Left renal cortex interstitium (tissue), 4 donors: ENCODE data around the gene IER5. TPM values are rescaled to one million over a fixed set of nuclear protein-coding genes. Genes with fewer than 3 reads are reported as not detected.

Experiments used
- DNase-seq, 4 donors: peaks; one replicate each; pipeline ENCODE4 v3.0.0-alpha.2; 2013; ENCODE audit warnings: low read depth in 4 of 4, low spot score in 2 of 4, missing footprints in 1 of 4
- polyA plus RNA-seq, 4 donors: library from polyadenylated mRNA; unstranded; fragments of 120-200 nt; gene quantifications; one replicate each; pipeline ENCODE4 v1.2.1, GENCODE V29; 2013; ENCODE audit not compliant: insufficient read length in 4 of 4

IER5 gene
- polyA plus RNA-seq, 4 donors: 5.8 to 7.9 (median 6.3) TPM

DNA sequence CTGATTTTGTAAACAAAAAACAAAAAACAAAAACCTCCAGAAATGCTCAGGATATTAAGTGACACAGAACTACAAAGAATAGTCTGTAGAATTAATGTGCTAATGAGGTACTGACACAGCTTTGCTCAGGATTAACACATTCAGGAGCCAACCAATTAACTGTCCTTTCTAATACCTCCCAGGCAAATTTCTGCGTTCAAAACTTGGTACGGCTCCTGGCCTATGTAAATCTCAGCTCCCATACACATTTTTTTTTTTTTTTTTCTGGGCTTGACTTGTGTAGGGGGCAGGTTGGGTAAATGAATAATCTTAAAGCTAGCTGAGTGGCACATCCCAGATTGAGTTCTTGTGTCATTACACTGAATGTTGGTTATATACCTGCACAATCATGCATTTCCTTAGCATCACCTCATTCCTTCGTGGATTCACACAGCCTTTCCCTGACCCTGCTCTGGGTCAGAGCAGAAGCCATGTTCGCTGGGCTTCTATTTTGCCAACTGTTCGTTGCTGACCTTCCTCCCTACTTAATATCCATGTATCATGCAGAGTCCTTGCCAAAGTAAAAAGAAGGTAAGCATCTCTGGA is 12.6 kb upstream of the IER5 start:
- DNase-seq: no peak

DNA sequence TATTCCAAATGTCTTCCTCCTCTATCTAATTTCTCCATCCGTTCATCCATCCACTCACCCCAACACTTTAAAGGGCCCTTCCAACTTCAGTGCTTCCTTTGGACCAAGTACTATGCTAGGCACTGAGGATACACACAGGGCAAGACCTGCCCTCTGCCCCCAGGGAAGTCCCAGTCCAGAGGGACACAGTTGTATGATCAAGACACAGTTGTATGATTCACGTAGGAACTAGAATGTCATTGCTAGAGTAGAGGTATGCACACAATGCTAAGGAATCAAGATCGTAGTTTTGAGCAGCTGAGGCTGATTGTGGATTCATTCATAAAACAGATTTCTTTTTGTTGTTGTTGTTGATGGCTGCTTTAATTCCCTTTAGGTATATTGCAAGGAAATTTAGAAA is 11.6 kb upstream of the IER5 start:
- no peak for DNase-seq

GRCh38 chr1:181077576-181078242 is 10.8 kb upstream of the IER5 start:
- no peak for DNase-seq

- no peak for DNase-seq
Observed at GRCh38 chr1:181079382-181079781, 9.1 kb upstream of the IER5 start.

GRCh38 chr1:181079920-181080319 is 8.6 kb upstream of the IER5 start:
- no peak for DNase-seq

- DNase-seq: no peak
Observed at GRCh38 chr1:181080556-181080955, 7.9 kb upstream of the IER5 start.

DNA sequence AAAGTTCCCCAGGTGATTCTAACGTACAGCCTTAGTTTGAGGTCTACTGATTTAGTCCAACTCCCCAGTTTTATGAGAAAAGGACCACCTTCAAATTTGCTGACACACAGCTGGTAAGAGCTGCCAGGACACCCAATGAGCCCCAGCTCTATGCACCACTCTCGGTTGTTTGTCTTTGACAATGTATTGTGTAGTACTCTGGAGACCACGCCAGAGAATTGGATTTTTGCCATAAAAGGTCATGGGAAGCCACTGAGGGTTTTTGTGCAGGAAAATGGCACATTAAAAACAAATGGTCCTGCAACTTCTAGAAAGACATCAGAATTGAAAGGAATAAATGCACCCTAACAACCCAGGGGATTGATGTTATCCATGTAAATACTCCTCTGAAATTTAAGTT is 7.1 kb upstream of the IER5 start:
- DNase-seq: no peak

- DNase-seq: no peak
Observed at GRCh38 chr1:181083842-181084605, 4.5 kb upstream of the IER5 start.

DNA sequence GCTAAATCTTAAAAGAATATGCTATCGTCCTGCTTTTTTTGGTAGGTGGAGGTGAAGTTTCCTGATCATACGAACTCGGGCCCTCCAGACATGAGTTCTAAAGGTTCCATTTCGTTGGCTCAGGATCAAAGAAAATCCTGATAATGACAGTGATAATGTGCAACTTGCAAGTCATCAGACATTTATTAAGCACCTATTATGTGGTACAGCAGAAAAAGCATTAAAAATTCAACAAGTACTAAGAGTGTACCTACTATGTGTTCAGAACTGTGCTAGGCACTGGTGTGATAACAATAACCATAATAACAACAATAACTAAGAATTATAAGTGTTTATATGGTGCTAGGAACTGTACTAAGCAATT is 3.9 kb upstream of the IER5 start:
- DNase-seq: no peak

GRCh38 chr1:181086091-181086490 is 2.4 kb upstream of the IER5 start:
- no peak for DNase-seq

GRCh38 chr1:181086926-181087325 is 1.6 kb upstream of the IER5 start:
- DNase-seq: no peak

DNA sequence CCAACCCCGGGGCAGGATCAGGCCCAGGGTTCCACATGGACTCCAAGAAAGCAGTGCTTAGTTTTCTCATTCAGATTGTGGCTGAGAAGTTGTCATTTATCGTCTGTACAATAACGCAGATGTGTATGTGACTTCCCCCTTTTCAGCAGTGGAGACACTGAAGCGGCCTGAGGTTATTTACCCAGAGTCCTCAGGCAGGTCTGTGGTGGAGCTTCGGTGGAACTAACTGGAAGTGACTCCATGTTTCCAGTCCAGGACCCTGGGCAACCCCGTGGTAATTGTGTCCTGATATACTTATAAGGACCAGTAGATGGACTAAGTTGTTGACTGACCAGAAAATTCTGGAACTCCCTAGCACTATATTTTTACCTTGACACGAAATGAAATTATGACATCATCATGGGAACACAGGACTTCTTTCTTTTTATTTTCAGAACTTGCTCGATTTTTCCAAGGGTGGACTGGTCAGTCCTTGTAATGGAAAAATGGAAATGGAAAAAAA is 1.0 kb upstream of the IER5 start:
- DNase-seq: no peak

- no peak for DNase-seq
Observed at GRCh38 chr1:181089017-181089675, 646 bp downstream of the IER5 start.

- DNase-seq: no peak
Observed at GRCh38 chr1:181089676-181090544, 1.4 kb downstream of the IER5 start.

- DNase-seq: no peak
Observed at GRCh38 chr1:181090641-181091126, 2.2 kb downstream of the IER5 start.

DNA sequence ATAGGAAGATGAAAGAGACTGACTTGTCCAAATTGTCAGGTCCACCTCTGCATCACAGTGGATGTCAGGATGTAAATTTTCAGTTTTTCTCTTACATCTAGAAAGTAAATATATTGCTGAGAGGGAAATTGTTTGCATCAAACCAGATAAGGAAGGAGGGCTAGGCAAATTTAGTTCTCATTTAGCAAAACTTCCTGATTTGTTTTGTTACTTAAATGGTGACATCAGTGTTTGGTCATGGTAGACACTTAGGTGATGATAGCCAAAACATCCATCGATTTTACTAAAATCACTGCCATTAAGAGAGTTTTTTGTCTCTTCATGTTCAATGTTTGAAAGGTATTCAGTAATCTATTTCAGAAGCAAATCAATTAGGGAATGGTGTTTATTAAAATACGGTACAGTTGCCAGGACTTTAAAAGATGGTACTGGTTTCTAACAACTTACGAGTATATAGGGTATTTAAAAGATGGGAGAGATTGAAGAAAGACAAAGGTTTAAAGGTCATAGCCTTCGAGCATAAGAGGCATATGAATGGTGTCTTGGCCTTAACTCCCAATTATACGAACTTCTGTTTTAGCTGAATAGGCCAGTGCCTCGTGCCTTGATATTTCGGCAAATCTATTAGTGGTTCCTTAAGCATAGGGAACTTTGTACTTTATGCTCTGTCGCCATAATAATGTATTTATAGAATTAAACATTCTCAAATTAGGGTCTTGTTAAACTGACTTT is 3.0 kb downstream of the IER5 start:
- DNase-seq: no peak

- no peak for DNase-seq
Observed at GRCh38 chr1:181092056-181092455, 3.6 kb downstream of the IER5 start.

DNA sequence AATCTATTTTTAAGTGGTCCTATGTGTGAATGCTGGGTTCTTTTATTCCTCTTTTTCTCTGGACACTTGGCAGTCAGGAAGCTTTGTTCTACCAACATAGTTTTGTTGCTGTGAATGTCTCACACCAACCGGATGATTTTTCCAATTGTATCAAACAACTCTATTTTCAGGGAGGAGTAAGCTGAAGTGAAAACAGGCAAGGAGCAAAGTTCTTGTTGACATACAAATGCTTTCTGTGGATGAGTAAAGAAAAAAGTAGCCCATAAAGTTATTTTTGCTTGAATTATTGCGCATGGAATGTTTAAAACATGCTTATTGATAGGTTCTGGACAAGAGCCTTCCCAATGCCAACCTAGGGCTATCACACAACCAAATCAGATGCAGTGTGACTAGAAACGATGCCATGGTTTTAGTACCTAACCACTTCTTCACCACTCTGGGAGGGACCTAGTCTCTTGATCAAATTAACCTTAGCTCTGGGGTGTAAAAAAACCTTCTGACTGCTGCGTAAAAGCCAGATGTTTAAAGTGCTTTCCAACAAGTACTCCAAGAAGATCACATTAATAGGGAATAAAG is 4.5 kb downstream of the IER5 start:
- no peak for DNase-seq
